ENCODE data around the gene TMEM161A. TPM values are rescaled to one million over a fixed set of nuclear protein-coding genes. Genes with fewer than 3 reads are reported as not detected.

TMEM161A gene
- total and polyA plus RNA-seq, 10 donors = 15.1 to 31.7 (median 18.5) TPM

DNA sequence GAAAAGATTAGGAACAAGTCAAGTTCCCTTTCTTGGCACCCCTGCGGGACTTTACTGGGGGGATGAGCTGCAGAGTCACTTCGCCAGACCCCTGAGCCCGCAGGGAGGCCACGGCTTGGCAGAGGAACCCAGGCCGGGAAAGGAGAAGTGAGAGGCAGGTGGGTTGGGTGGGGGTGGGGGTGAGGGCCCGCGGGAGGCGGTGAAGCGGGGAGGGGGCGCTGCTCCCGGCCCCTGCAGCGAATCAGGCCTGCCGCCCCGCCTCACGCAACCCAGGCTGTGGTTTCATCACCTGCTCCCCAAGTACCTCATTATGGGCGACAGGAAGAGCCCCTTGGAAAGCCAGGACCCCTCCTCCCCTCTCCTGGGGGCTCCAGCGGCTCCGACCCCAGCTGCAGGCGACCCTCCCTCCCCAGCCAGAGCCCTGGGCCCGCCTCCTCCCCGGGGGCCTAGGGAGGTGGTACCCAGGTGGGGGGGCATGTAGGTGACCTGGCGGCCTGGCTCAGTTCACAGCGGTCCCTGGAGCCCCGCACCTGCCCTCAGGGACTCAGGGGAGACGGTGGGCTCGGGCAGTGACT, 22.3 kb upstream of the TMEM161A start:
- TF ChIP-seq, protein P1, sequence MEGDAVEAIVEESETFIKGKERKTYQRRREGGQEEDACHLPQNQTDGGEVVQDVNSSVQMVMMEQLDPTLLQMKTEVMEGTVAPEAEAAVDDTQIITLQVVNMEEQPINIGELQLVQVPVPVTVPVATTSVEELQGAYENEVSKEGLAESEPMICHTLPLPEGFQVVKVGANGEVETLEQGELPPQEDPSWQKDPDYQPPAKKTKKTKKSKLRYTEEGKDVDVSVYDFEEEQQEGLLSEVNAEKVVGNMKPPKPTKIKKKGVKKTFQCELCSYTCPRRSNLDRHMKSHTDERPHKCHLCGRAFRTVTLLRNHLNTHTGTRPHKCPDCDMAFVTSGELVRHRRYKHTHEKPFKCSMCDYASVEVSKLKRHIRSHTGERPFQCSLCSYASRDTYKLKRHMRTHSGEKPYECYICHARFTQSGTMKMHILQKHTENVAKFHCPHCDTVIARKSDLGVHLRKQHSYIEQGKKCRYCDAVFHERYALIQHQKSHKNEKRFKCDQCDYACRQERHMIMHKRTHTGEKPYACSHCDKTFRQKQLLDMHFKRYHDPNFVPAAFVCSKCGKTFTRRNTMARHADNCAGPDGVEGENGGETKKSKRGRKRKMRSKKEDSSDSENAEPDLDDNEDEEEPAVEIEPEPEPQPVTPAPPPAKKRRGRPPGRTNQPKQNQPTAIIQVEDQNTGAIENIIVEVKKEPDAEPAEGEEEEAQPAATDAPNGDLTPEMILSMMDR (IDR thresholded peaks at IDR 0.05 in 8 of 11, conservative IDR thresholded peaks at IDR 0.05 in 3 of 11) = no peak
- TF ChIP-seq POLR2A (IDR thresholded peaks at IDR 0.05) = no peak
- TF ChIP-seq POLR2AphosphoS5 (IDR thresholded peaks at IDR 0.05) = peak in 1 of 3 donors; percentile 40
- WGBS, 5 donors = 29 to 39% (median 34%) methylated on average over 15 to 26 of the region's 26 CpGs
- DNase-seq = peak; percentile 83
- Histone ChIP-seq H3K9me3 (peaks cover 0 to 7% (median 2%) of the 10 kb centered on the region in 8 donors), H3K27ac (peak overlapping the region in 4 of 8 donors; percentile 16 to 66 (median 30)), H3K4me1 (peaks cover 0 to 39% (median 13%) of the 10 kb centered on the region in 6 donors), H3K27me3 (replicated peaks in 1 of 7) (no peaks in the 10 kb centered on the region), H3K36me3 (peaks cover 0 to 27% (median 3%) of the 10 kb centered on the region in 6 donors), H3K4me3 (peak overlapping the region in 1 of 8 donors; percentile 35)
- intact Hi-C loops (cut with DNase I; ENCODE audit: low total_unique reads) = no loop called here

DNA sequence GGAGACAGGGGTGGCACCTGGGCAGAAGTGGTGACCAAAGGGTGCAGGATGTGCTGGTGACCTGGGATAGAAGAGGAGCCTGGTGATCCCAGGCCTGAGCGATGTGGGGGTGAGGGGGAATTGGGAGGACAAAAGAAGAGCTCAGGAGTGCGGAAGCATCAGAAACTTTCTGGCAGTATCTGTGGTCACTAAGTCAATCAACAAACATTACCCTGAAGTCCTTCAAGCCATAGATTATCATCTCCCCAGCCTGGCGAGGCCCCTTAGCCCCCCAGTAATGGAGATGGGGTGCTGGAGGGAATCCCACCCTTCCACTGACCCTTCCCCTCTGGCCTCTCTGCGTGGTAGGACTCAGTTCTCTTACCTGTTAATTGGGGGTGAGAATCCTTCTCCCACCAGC, 21.3 kb upstream of the TMEM161A start:
- no peak for DNase-seq
- Histone ChIP-seq H3K4me1 (peaks cover 0 to 39% (median 13%) of the 10 kb centered on the region in 6 donors), H3K27me3 (replicated peaks in 1 of 7) (no peaks in the 10 kb centered on the region), H3K9me3 (peaks cover 0 to 7% (median 2%) of the 10 kb centered on the region in 8 donors), H3K27ac (no peak overlapping the region), H3K4me3 (no peak overlapping the region), H3K36me3 (peaks cover 0 to 26% (median 3%) of the 10 kb centered on the region in 6 donors)
- WGBS, 5 donors = 88 to 95% (median 94%) methylated on average over 4 of the region's 4 CpGs
- TF ChIP-seq, protein P1 (IDR thresholded peaks at IDR 0.05 in 8 of 11, conservative IDR thresholded peaks at IDR 0.05 in 3 of 11) = no peak
- TF ChIP-seq POLR2A (IDR thresholded peaks at IDR 0.05) (no peak), POLR2AphosphoS5 (IDR thresholded peaks at IDR 0.05) (no peak)
- intact Hi-C loops (cut with DNase I; ENCODE audit: low total_unique reads) = no loop called here

DNA sequence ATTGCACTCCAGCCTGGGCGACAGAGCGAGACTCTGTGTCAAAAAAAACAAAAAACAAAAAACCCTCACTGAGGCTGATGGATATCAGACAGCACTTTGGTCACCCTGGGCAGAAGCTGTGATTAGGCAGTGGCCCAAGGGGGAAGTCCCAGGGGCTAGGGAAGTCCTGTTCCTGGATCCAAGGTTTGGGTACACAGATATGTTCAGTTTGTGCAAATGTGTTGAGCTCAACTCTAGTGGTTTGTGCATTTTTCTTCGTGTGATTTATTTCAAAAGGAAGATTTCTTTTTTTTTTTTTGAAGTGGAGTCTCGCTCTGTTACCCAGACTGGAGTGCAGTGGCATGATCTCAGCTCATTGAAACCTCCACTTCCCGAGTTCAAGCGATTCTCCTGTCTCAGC, 19.5 kb upstream of the TMEM161A start:
- DNase-seq = no peak
- peaks cover 0 to 7% (median 2%) of the 10 kb centered on the region in 8 donors for H3K9me3 ChIP-seq
- WGBS, 5 donors = 58 to 74% (median 65%) methylated on average over 6 of the region's 6 CpGs

More for the DNA sequence above, 19.5 kb upstream of the TMEM161A start:
- intact Hi-C loops (cut with DNase I; ENCODE audit: low total_unique reads) = no loop called here
- H3K27ac ChIP-seq = no peak overlapping the region
- TF ChIP-seq POLR2AphosphoS5 (IDR thresholded peaks at IDR 0.05) = no peak
- no peak for TF ChIP-seq POLR2A (IDR thresholded peaks at IDR 0.05)
- TF ChIP-seq, protein P1 (IDR thresholded peaks at IDR 0.05 in 8 of 11, conservative IDR thresholded peaks at IDR 0.05 in 3 of 11) = no peak
- peaks cover 0 to 39% (median 13%) of the 10 kb centered on the region in 6 donors for H3K4me1 ChIP-seq
- no peaks in the 10 kb centered on the region for H3K27me3 ChIP-seq (replicated peaks in 1 of 7)
- H3K36me3 ChIP-seq = peaks cover 0 to 30% (median 3%) of the 10 kb centered on the region in 6 donors
- no peak overlapping the region for H3K4me3 ChIP-seq
